PC-3 (cell line): ENCODE data around the gene LIN9. TPM values are rescaled to one million over a fixed set of nuclear protein-coding genes. Genes with fewer than 3 reads are reported as not detected.
A peak's percentile ranks its signal among the peaks of the same experiment; 100 is the strongest.

Experiments used
- ATAC-seq: fragments of 200-7000 bp; cut with Tn5 transposase; 2 replicates; pipeline ENCODE4 v1.9.1; 2020; ENCODE audit warnings: mild to moderate bottlenecking, moderate library complexity
- BruUV-seq: library from RNA; stranded (reverse); fragments of 400-500 nt; replicated peaks from 2 replicates; lab custom pipeline; 2021; lab: Mats Ljungman, UMichigan
- CTCF ChIA-PET: fragments of 300-600 bp; sonication (Branson Sonifier 250); formaldehyde crosslinking; loops from one replicate; lab custom pipeline; 2022; ENCODE audit warnings: antibody characterized with exemption; lab: Charles Lee
- POLR2A ChIA-PET: fragments of 300-600 bp; sonication (Branson Sonifier 250); formaldehyde crosslinking; loops from one replicate; lab custom pipeline; 2022; ENCODE audit warnings: antibody characterized with exemption; ENCODE audit not compliant: unreplicated experiment; lab: Charles Lee
- DNase-seq: peaks from one replicate; pipeline ENCODE4 v3.0.0-alpha.2; 2015
- H2AFZ ChIP-seq: fragments of 300-600 bp; sonication (generic); 2 replicates; pipeline ENCODE4 v1.6.0; 2016; ENCODE audit warnings: antibody characterized with exemption, low read length
- H3F3A ChIP-seq: fragments of 300-600 bp; sonication (generic); one replicate; pipeline ENCODE4 v1.6.0; 2017; ENCODE audit warnings: antibody characterized with exemption, low read length, control low read depth, mild to moderate bottlenecking; ENCODE audit not compliant: unreplicated experiment
- H3K27ac ChIP-seq: fragments of 300-600 bp; sonication (generic); 2 replicates; pipeline ENCODE4 v1.5.1; 2016; ENCODE audit warnings: mild to moderate bottlenecking, low read length
- H3K27me3 ChIP-seq: fragments of 300-600 bp; sonication (generic); 2 replicates; pipeline ENCODE4 v1.6.1; 2016; ENCODE audit warnings: low read length, mixed read lengths
- H3K36me3 ChIP-seq: fragments of 300-600 bp; sonication (generic); 2 replicates; pipeline ENCODE4 v1.6.1; 2016; ENCODE audit warnings: low read depth, mixed run types, low read length, mixed read lengths
- H3K4me1 ChIP-seq: fragments of 300-600 bp; sonication (generic); 2 replicates; pipeline ENCODE4 v1.5.1; 2016; ENCODE audit warnings: low read length; ENCODE audit not compliant: insufficient read depth
- H3K4me2 ChIP-seq: fragments of 300-600 bp; sonication (generic); 2 replicates; pipeline ENCODE4 v1.6.0; 2016; ENCODE audit warnings: low read length
- H3K4me3 ChIP-seq: fragments of 300-600 bp; sonication (generic); 2 replicates; pipeline ENCODE4 v1.5.1; 2016; ENCODE audit warnings: mild to moderate bottlenecking, low read length, mixed read lengths
- H3K79me2 ChIP-seq: fragments of 300-600 bp; sonication (generic); 2 replicates; pipeline ENCODE4 v1.6.1; 2017; ENCODE audit warnings: low read length, mixed read lengths
- H3K9ac ChIP-seq: fragments of 300-600 bp; sonication (generic); 2 replicates; pipeline ENCODE4 v1.6.0; 2016; ENCODE audit warnings: mild to moderate bottlenecking, low read length
- H3K9me2 ChIP-seq: fragments of 300-600 bp; sonication (generic); replicated peaks from 2 replicates; pipeline ENCODE4 v1.6.1; 2016; ENCODE audit warnings: mixed run types, low read length, mixed read lengths
- H3K9me3 ChIP-seq: fragments of 300-600 bp; sonication (generic); 2 replicates; pipeline ENCODE4 v1.6.1; 2016; ENCODE audit warnings: low read length, mixed read lengths
- H4K20me1 ChIP-seq: fragments of 300-600 bp; sonication (generic); 2 replicates; pipeline ENCODE4 v1.6.1; 2016; ENCODE audit warnings: low read length, mixed read lengths
- CTCF ChIP-seq: fragments of 300-600 bp; sonication (generic); conservative IDR thresholded peaks from 2 replicates; pipeline ENCODE4 v1.5.1; 2017; ENCODE audit warnings: antibody characterized with exemption, low read depth, mild to moderate bottlenecking, low read length
- EZH2 ChIP-seq: fragments of 300-600 bp; sonication (generic); IDR thresholded peaks from one replicate; pipeline ENCODE4 v1.6.1; 2017; ENCODE audit warnings: antibody characterized with exemption, mild to moderate bottlenecking, low read length; ENCODE audit not compliant: unreplicated experiment
- EZH2phosphoT487 ChIP-seq: fragments of 300-600 bp; sonication (generic); IDR thresholded peaks from 2 replicates; pipeline ENCODE4 v1.6.1; 2018; ENCODE audit warnings: mild to moderate bottlenecking, antibody characterized with exemption, low read length, borderline replicate concordance
- intact Hi-C: fragments of 100-400 bp; cut with micrococcal nuclease; formaldehyde crosslinking; loops from 2 replicates; pipeline ENCODE4 v1.9.0; 2023
- total RNA-seq: library from RNA; depleted of rRNA; stranded (reverse); fragments of >200 nt; gene quantifications from 2 replicates; pipeline ENCODE4 v1.2.3, GENCODE V29; 2014

LIN9 gene
- total RNA-seq, 1 experiment from 2014 or later = 25.3 TPM

DNA sequence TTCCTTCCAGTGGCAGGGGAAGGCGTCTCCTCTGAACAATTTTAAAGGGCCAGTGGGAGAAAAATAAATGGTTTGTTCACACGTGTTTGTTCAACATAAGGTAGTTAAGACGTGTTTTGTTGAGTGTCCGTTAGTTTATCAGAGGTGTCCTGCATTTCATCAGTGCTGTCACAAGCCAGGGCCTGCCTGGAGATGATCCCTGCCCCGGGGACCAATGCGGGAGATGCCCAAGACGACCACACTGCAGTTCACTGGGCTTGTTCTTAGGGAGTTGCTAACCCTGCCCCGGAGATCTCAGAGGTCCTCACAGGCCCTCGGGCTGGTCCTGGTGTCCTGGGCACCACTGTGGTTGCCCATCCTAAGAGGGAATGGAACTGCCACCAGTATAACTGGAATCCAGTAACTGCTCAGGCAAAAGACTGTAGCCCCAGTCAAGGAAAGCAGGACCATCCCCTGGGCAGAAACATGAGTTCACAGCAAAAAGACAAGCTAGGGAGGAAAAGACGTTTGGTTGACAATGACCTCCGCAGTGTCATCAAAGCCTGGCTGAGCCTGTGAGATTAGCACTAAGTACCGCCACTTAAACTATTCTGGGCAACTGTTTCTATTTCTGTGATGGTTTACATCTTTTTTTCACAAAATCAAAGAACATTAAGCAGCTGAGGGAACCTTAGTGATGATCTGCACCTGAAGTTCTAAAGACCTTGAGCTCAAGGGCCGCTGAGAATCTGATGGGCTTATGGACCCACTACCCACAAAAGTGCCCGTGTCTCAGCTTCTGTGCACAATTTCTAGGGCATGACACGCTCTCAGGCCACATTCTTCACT, 44.9 kb upstream of the LIN9 start:
- no peak overlapping the region for H3K27ac ChIP-seq
- no peak overlapping the region for H2AFZ ChIP-seq
- no peaks in the 10 kb centered on the region for H3F3A ChIP-seq
- ChIA-PET CTCF (no interaction called here), POLR2A (no interaction called here)
- no peaks in the 10 kb centered on the region for H3K27me3 ChIP-seq
- ATAC-seq (no peak), DNase-seq (no peak)
- H4K20me1 ChIP-seq = no peaks in the 10 kb centered on the region
- H3K79me2 ChIP-seq = no peaks in the 10 kb centered on the region
- no peaks in the 10 kb centered on the region for H3K4me1 ChIP-seq
- H3K4me2 ChIP-seq = no peak overlapping the region
- no peaks in the 10 kb centered on the region for H3K9me3 ChIP-seq
- H3K36me3 ChIP-seq = peaks cover 18% of the 10 kb centered on the region
- H3K9me2 ChIP-seq = no peaks in the 10 kb centered on the region
- BruUV-seq = no TSS peak
- no peak for TF ChIP-seq EZH2
- TF ChIP-seq CTCF = no peak
- TF ChIP-seq EZH2phosphoT487 = no peak
- intact Hi-C loops = no loop called here
- no peak overlapping the region for H3K4me3 ChIP-seq
- no peak overlapping the region for H3K9ac ChIP-seq

DNA sequence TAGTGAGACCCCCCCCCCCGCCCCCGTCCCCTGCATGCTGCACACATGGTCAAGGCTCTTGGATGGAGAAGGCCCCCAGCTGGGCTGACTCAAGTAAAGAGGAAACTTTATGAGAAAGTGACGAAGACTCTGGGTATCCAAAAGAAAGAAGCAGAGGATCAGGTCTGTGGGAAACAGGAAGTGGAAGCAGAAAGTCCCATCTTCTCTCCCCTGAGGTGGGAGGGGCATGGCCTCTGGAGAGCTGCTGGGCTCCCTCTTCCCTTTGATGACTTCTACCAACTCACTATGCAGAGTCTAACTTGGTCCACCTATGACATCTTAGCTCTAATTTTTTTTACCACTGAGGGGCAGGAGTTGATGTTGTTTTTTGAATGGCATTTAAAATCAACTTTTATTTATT, 42.7 kb upstream of the LIN9 start:
- Histone ChIP-seq H3K79me2 (no peaks in the 10 kb centered on the region), H3F3A (no peaks in the 10 kb centered on the region), H3K27ac (no peak overlapping the region), H3K9ac (no peak overlapping the region), H3K36me3 (peaks cover 4% of the 10 kb centered on the region; the same call in 1 of the 2 replicates), H3K4me2 (no peak overlapping the region), H4K20me1 (no peaks in the 10 kb centered on the region), H3K27me3 (no peaks in the 10 kb centered on the region), H3K4me1 (no peaks in the 10 kb centered on the region), H3K9me3 (no peaks in the 10 kb centered on the region), H3K4me3 (no peak overlapping the region), H2AFZ (no peak overlapping the region), H3K9me2 (no peaks in the 10 kb centered on the region)
- intact Hi-C loops = no loop called here
- BruUV-seq = no TSS peak
- ChIA-PET POLR2A (no interaction called here), CTCF (no interaction called here)
- DNase-seq (peak; percentile 18), ATAC-seq (peak; percentile 23; the same call in 1 of the 2 replicates)
- no peak for TF ChIP-seq CTCF

- BruUV-seq = no TSS peak
- Histone ChIP-seq H3K27ac (no peak overlapping the region), H3K4me3 (no peak overlapping the region), H3K9me2 (no peaks in the 10 kb centered on the region), H3K4me2 (no peak overlapping the region), H3K27me3 (no peaks in the 10 kb centered on the region), H3K36me3 (peaks cover 4% of the 10 kb centered on the region; the same call in 1 of the 2 replicates), H3F3A (no peaks in the 10 kb centered on the region), H3K4me1 (no peaks in the 10 kb centered on the region), H4K20me1 (no peaks in the 10 kb centered on the region), H3K79me2 (no peaks in the 10 kb centered on the region), H2AFZ (no peak overlapping the region), H3K9ac (no peak overlapping the region), H3K9me3 (no peaks in the 10 kb centered on the region)
- ChIA-PET POLR2A (no interaction called here), CTCF (no interaction called here)
- TF ChIP-seq EZH2 = no peak
- TF ChIP-seq CTCF = no peak
- TF ChIP-seq EZH2phosphoT487 = no peak
- DNase-seq = no peak
- no peak for ATAC-seq
- intact Hi-C loops = no loop called here
Measured at GRCh38 chr1:226350519-226350865, 41.5 kb upstream of the LIN9 start.
